Measurements from ENCODE around the gene NUPR1. TPM values are rescaled to one million over a fixed set of nuclear protein-coding genes. Genes with fewer than 3 reads are reported as not detected.
"Not testable (repeated sequence)": the region's sequence is repeated elsewhere in the genome, so short reads cannot be mapped to it uniquely, and the experiment has no call there.

The NUPR1 gene
- total and polyA plus RNA-seq, 12 donors, result 16.7 to 74.4 (median 33.1) TPM

DNA sequence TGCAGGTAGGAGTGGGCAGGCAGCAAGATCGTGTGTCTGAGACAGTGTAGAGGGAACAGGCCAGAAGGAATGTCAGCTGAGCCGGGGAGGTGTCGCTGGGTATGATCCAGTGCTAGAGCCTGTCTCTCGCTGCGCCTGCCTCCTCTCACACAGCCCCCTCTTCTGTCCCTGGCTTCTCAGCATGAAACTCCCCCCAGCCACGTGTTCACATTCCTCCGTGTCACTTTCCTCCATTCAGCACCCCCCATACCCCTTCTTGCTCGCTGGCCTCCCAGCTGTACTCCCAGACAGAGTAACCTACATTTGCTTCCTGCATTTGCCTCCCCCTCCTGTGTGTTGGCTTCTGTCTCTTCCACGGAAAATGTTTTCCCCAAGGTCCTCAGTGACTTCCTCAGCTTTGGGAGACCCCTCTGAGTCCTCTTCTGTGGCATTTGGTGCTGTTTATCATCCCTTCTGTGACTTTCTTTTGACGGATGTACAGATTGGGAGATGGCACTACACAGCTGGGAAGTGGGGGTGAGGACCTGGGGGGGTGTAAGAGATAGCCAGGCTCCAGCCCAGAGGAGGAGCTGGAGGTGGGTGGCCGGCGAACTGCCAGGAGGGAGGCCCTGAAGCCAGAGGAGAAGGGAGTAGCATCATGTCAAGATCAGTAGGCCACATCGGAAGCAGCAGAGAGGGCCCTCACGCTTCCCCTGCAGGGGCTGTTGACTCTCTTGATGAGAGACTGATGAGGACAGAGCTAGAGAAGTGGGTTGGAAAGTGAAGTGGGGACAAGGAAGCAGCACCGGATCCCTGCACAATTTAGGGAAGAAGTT lies 34.1 kb upstream of the NUPR1 start:
- 21 to 34% methylated on average over 15 of the region's 15 CpGs for WGBS, 2 donors
- Histone ChIP-seq H3K27me3 (no peaks in the 10 kb centered on the region), H3K27ac (peak overlapping the region in 8 of 10 donors; percentile 10 to 68 (median 44)), H3K36me3 (peaks cover 0 to 4% (median 0%) of the 10 kb centered on the region in 9 donors), H3K4me3 (no peak overlapping the region), H3K9me3 (no peaks in the 10 kb centered on the region), H3K4me1 (peaks cover 0 to 30% (median 24%) of the 10 kb centered on the region in 9 donors)
- DNase-seq, result peak in 1 of 2 donors; percentile 44
- peak; percentile 87 to 95 (median 92) for ATAC-seq
- intact Hi-C loops (cut with DNase I), result loop anchor here in 1 of 10 donors (10.0 kb wide), 1 partner anchor 48 kb away; no protein-coding TSS in a partner anchor
- TF ChIP-seq, protein P1, sequence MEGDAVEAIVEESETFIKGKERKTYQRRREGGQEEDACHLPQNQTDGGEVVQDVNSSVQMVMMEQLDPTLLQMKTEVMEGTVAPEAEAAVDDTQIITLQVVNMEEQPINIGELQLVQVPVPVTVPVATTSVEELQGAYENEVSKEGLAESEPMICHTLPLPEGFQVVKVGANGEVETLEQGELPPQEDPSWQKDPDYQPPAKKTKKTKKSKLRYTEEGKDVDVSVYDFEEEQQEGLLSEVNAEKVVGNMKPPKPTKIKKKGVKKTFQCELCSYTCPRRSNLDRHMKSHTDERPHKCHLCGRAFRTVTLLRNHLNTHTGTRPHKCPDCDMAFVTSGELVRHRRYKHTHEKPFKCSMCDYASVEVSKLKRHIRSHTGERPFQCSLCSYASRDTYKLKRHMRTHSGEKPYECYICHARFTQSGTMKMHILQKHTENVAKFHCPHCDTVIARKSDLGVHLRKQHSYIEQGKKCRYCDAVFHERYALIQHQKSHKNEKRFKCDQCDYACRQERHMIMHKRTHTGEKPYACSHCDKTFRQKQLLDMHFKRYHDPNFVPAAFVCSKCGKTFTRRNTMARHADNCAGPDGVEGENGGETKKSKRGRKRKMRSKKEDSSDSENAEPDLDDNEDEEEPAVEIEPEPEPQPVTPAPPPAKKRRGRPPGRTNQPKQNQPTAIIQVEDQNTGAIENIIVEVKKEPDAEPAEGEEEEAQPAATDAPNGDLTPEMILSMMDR (IDR thresholded peaks at IDR 0.05), result no peak

DNA sequence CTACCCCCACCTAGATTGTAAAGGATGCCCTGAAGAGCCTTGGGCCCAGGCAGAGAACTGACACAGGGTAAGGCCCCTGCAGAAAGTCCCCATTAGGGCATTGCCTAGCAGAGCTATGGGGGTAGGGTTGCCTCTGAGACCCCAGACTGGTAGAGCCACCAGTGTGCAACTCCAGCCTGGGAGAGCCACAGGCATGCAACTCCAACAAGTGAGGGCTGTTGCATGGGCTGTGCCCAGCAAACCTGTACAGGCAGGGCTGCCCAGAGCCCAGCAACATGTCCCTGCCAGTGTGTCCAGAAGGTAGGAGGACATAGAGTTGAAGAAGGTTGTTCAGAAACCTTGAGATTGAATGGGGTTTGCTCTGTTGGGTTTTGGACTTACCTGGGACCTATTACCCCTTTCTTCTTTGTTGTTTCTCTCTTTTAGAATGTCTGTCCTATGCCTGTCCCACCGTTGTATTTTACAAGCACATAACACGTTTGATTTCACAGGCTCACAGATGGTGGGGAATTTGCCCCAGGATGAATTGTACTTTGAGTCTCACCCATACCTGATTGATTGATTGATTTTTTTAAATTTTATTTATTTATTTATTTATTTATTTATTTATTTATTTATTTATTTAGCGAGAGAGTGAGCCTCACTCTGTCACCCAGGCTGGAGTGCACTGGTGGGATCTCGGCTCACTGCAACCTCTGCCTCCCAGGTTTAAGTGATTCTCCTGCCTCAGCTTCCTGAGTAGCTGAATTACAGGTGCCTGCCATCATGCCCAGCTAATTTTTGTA lies 31.4 kb upstream of the NUPR1 start:
- H3K27me3 ChIP-seq, result no peaks in the 10 kb centered on the region
- TF ChIP-seq, protein P1 (IDR thresholded peaks at IDR 0.05), result no peak
- 94% methylated on average over 4 of the region's 4 CpGs for WGBS, 2 donors
- H3K27ac ChIP-seq, result no peak overlapping the region
- H3K4me1 ChIP-seq, result peaks cover 0 to 30% (median 24%) of the 10 kb centered on the region in 9 donors
- DNase-seq (no peak), ATAC-seq (no peak)
- peaks cover 0 to 17% (median 0%) of the 10 kb centered on the region in 11 donors for H3K9me3 ChIP-seq
- no peak overlapping the region for H3K4me3 ChIP-seq
- intact Hi-C loops (cut with DNase I), result loop anchor here in 1 of 10 donors (10.0 kb wide), 1 partner anchor 45 kb away; no protein-coding TSS in a partner anchor
- peaks cover 0 to 6% (median 0%) of the 10 kb centered on the region in 9 donors for H3K36me3 ChIP-seq

DNA sequence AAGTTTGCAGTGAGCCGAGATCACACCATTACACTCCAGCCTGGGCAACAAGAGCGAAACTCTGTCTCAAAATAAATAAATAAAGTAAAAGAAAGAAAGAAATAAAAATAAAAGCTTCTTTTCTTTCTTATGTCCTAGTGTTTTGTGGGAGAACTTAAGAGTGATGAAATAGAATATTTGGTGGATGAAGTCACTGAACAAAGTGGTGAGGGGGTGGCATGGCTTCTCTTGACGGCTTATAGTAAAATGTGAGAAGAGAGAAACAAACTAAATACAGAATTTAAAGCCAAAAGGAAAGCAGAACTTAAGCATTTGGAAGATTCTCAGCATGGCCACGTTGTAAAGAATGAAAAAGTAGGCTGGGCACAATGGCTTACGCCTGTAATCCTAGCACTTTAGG lies 30.2 kb upstream of the NUPR1 start:
- Histone ChIP-seq H3K36me3 (peaks cover 0 to 9% (median 0%) of the 10 kb centered on the region in 9 donors), H3K9me3 (peaks cover 0 to 17% (median 0%) of the 10 kb centered on the region in 11 donors), H3K4me1 (peaks cover 0 to 25% (median 20%) of the 10 kb centered on the region in 9 donors), H3K4me3 (no peak overlapping the region), H3K27ac (no peak overlapping the region), H3K27me3 (no peaks in the 10 kb centered on the region)
- TF ChIP-seq, protein P1 (IDR thresholded peaks at IDR 0.05), result no peak
- DNase-seq, result no peak
- ATAC-seq, result no peak
- intact Hi-C loops (cut with DNase I), result no loop called here
- WGBS, 2 donors, result 90 to 91% methylated on average over 5 of the region's 5 CpGs

DNA sequence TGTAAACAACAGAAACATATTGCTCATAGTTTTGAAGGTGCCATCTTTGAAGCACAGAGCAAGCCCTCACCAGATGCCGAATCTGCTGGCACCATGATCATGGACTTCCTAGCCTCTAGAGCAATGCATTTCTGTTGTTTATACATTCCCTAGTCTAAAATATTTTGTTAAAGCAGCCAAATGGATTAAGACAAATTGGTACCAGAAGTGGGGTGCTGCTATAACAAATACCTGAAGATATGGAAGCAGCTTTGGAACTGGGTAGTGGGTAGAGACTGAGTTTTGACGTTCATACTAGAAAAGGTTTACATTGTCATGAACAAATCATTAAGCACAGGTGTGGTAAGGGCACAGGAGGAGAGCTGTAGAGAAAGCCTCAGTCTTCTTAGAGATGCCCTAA lies 28.5 kb upstream of the NUPR1 start:
- Histone ChIP-seq H3K27ac (no peak overlapping the region), H3K27me3 (no peaks in the 10 kb centered on the region), H3K4me3 (no peak overlapping the region), H3K36me3 (peaks cover 0 to 9% (median 0%) of the 10 kb centered on the region in 9 donors), H3K4me1 (peaks cover under 1 to 10% (median 5%) of the 10 kb centered on the region in 9 donors), H3K9me3 (peaks cover 0 to 17% (median 0%) of the 10 kb centered on the region in 11 donors)
- WGBS, 2 donors, result 96 to 97% methylated on average over 2 of the region's 2 CpGs
- intact Hi-C loops (cut with DNase I), result no loop called here
- TF ChIP-seq, protein P1 (IDR thresholded peaks at IDR 0.05), result no peak
- no peak for DNase-seq
- ATAC-seq, result no peak

DNA sequence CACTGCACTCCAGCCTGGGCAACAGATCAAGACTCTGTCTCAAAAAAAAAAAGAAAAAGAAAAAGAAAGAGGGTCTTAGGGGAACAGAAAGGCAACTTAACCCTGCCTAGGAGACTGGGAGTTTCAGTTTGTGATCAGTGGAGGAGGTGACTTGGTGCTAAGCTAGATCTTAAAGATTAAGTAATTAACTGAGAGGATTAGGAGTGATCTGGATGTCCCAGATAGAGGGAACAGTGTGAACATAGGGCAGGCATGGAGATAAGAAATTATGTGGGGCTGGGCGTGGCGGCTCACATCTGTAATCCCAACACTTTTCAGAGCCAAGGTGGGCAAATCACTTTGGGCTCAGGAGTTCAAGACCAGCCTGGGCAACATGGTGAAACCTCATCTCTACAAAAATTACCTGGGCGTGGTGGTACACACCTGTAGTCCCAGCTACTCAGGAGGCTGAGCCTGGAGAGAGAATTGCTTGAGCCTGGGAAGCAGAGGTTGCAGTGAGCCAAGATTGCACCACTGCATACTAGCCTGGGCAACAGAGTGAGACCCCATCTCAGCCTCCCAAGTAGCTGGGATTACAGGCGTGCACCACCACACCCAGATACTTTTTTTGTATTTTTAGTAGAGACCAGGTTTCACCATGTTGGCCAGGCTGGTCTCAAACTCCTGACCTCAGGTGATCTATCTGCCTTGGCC lies 27.6 kb upstream of the NUPR1 start:
- H3K27me3 ChIP-seq; H3K27ac ChIP-seq; ATAC-seq; intact Hi-C loops (cut with DNase I); H3K4me3 ChIP-seq; H3K36me3 ChIP-seq; DNase-seq: not testable (repeated sequence)
- Histone ChIP-seq H3K9me3 (peaks cover 0 to 17% (median 0%) of the 10 kb centered on the region in 11 donors), H3K4me1 (peaks cover 4 to 13% (median 10%) of the 10 kb centered on the region in 9 donors)
- WGBS, 2 donors, result 97 to 99% methylated on average over 4 of the region's 4 CpGs
